OCI-LY1 (cell line): ENCODE results near the gene TRMT6.

ENCODE experiments used
- CTCF ChIP-seq: fragments of 200-600 bp; sonication (generic), shearing (Covaris generic); IDR thresholded peaks from 2 replicates; pipeline ENCODE4 v1.5.1; 2017; ENCODE audit warnings: mild to moderate bottlenecking, antibody characterized with exemption, low read length, moderate library complexity, mixed read lengths
- EZH2 ChIP-seq: fragments of 200-600 bp; sonication (generic), shearing (Covaris generic); IDR thresholded peaks from 2 replicates; pipeline ENCODE4 v1.8.0; 2017; ENCODE audit warnings: borderline replicate concordance, mixed run types, mild to moderate bottlenecking, antibody characterized with exemption, low read length, moderate library complexity, mixed read lengths

GRCh38 chr20:5975778-5976177 lies 25.4 kb upstream of the TRMT6 start:
- TF ChIP-seq CTCF = no peak
- no peak for TF ChIP-seq EZH2
